NCI-H2171 (cell line): ENCODE data around the gene HOXC6.

Experiments used
- DNase-seq: peaks from one replicate; lab custom pipeline; 2025; lab: John Stamatoyannopoulos, UW

HOXC6 gene

GRCh38 chr12:54028314-54029201 lies at the start of gene HOXC6:
TSS of gene HOXC6 (plus strand) at chr12:54028440. CDS start at chr12:54028522, 82 bp downstream.
- peak; percentile 11 for DNase-seq

- DNase-seq: no peak
Measured at GRCh38 chr12:53978477-53979356, 49.5 kb upstream of the HOXC6 start.

- DNase-seq: no peak
Measured at GRCh38 chr12:53980104-53980801, 48.0 kb upstream of the HOXC6 start.

GRCh38 chr12:53980802-53981496 lies 47.3 kb upstream of the HOXC6 start:
- DNase-seq: no peak

- no peak for DNase-seq
Measured at GRCh38 chr12:53981634-53982565, 46.3 kb upstream of the HOXC6 start.

GRCh38 chr12:53982648-53983567 lies 45.3 kb upstream of the HOXC6 start:
- DNase-seq: no peak

- no peak for DNase-seq
Measured at GRCh38 chr12:53983568-53983949, 44.7 kb upstream of the HOXC6 start.

- DNase-seq: no peak
Measured at GRCh38 chr12:53983950-53984572, 44.2 kb upstream of the HOXC6 start.

- DNase-seq: peak; percentile 97
Measured at GRCh38 chr12:53984901-53985691, 43.1 kb upstream of the HOXC6 start, which contains the start of gene HOXC10. TSS of gene HOXC10 (plus strand) at chr12:53985146. CDS start at chr12:53985260, 114 bp downstream.

- DNase-seq: no peak
Measured at GRCh38 chr12:53985692-53985993, 42.6 kb upstream of the HOXC6 start.

GRCh38 chr12:53985994-53986685 lies 42.1 kb upstream of the HOXC6 start:
- DNase-seq: no peak

- DNase-seq: no peak
Measured at GRCh38 chr12:53986686-53987483, 41.4 kb upstream of the HOXC6 start.

GRCh38 chr12:53987787-53988230 lies 40.4 kb upstream of the HOXC6 start:
- DNase-seq: no peak

- no peak for DNase-seq
Measured at GRCh38 chr12:53988541-53989226, 39.6 kb upstream of the HOXC6 start.

GRCh38 chr12:53989227-53990113 lies 38.8 kb upstream of the HOXC6 start:
- no peak for DNase-seq
